MM.1S (cell line): ENCODE results near the gene FOXN1.
"Not testable (repeated sequence)": the region's sequence is repeated elsewhere in the genome, so short reads cannot be mapped to it uniquely, and the experiment has no call there.

Experiments
- DNase-seq: peaks from one replicate; pipeline ENCODE4 v3.0.0-alpha.2; 2015
- H2AFZ ChIP-seq: fragments of 300-600 bp; sonication (generic); 2 replicates; pipeline ENCODE4 v1.6.0; 2016; ENCODE audit warnings: antibody characterized with exemption, low read length
- H3F3A ChIP-seq: fragments of 300-600 bp; sonication (generic); 2 replicates; pipeline ENCODE4 v1.6.1; 2016; ENCODE audit warnings: mild to moderate bottlenecking, antibody characterized with exemption, low read length, moderate library complexity, mixed read lengths; ENCODE audit not compliant: insufficient read depth
- H3K27ac ChIP-seq: fragments of 300-600 bp; sonication (generic); 2 replicates; pipeline ENCODE4 v1.5.1; 2016; ENCODE audit warnings: mild to moderate bottlenecking, low read length
- H3K27me3 ChIP-seq: fragments of 300-600 bp; sonication (generic); replicated peaks from 2 replicates; pipeline ENCODE4 v1.6.0; 2016; ENCODE audit warnings: low read length; ENCODE audit not compliant: insufficient read depth
- H3K36me3 ChIP-seq: fragments of 300-600 bp; sonication (generic); replicated peaks from 2 replicates; pipeline ENCODE4 v1.6.1; 2016; ENCODE audit warnings: mild to moderate bottlenecking, low read length, mixed read lengths; ENCODE audit not compliant: insufficient read depth
- H3K4me1 ChIP-seq: fragments of 300-600 bp; sonication (generic); 2 replicates; pipeline ENCODE4 v1.6.1; 2016; ENCODE audit warnings: low read length, mixed read lengths
- H3K4me2 ChIP-seq: fragments of 300-600 bp; sonication (generic); 2 replicates; pipeline ENCODE4 v1.6.0; 2016; ENCODE audit warnings: low read depth, low read length
- H3K4me3 ChIP-seq: fragments of 300-600 bp; sonication (generic); 2 replicates; pipeline ENCODE4 v1.5.1; 2016; ENCODE audit warnings: low read length, mixed read lengths
- H3K79me2 ChIP-seq: fragments of 300-600 bp; sonication (generic); 2 replicates; pipeline ENCODE4 v1.6.1; 2016; ENCODE audit warnings: mixed run types, low read length, mixed read lengths
- H3K9ac ChIP-seq: fragments of 300-600 bp; sonication (generic); 2 replicates; pipeline ENCODE4 v1.6.1; 2016; ENCODE audit warnings: low read length, mixed read lengths
- H3K9me2 ChIP-seq: fragments of 300-600 bp; sonication (generic); replicated peaks from 2 replicates; pipeline ENCODE4 v1.6.1; 2016; ENCODE audit warnings: mild to moderate bottlenecking, low read length, mixed read lengths; ENCODE audit not compliant: insufficient read depth
- H3K9me3 ChIP-seq: fragments of 300-600 bp; sonication (generic); replicated peaks from 2 replicates; pipeline ENCODE4 v1.6.1; 2016; ENCODE audit warnings: mild to moderate bottlenecking, low read length, mixed read lengths; ENCODE audit not compliant: insufficient read depth
- H4K20me1 ChIP-seq: fragments of 300-600 bp; sonication (generic); 2 replicates; pipeline ENCODE4 v1.6.1; 2016; ENCODE audit warnings: mild to moderate bottlenecking, low read length, moderate library complexity, mixed read lengths; ENCODE audit not compliant: insufficient read depth
- CTCF ChIP-seq: fragments of 300-600 bp; sonication (generic); IDR thresholded peaks from 2 replicates; pipeline ENCODE4 v1.5.1; 2016; ENCODE audit warnings: antibody characterized with exemption, low read length, mixed read lengths
- EZH2 ChIP-seq: fragments of 300-600 bp; sonication (generic); optimal IDR thresholded peaks from 2 replicates; pipeline ENCODE3; 2017; ENCODE audit warnings: low read depth, mild to moderate bottlenecking, antibody characterized with exemption, low read length, mixed read lengths
- EZH2phosphoT487 ChIP-seq: fragments of 300-600 bp; sonication (generic); IDR thresholded peaks from 2 replicates; pipeline ENCODE4 v1.6.1; 2018; ENCODE audit warnings: antibody characterized with exemption, low read length

Gene FOXN1

GRCh38 chr17:28574526-28574925 is 68.4 kb downstream of the FOXN1 start:
- no peak overlapping the region for H3K4me2 ChIP-seq
- TF ChIP-seq CTCF (peak; percentile 10), EZH2 (no peak)
- H3K27me3 ChIP-seq = no peaks in the 10 kb centered on the region
- peaks cover 14% of the 10 kb centered on the region for H3K4me1 ChIP-seq
- DNase-seq = no peak
- H3K79me2 ChIP-seq = peaks cover 18% of the 10 kb centered on the region
- no peaks in the 10 kb centered on the region for H3K9me2 ChIP-seq
- H3K27ac ChIP-seq = no peak overlapping the region
- no peaks in the 10 kb centered on the region for H3K9me3 ChIP-seq
- H3K36me3 ChIP-seq = no peaks in the 10 kb centered on the region
- no peak overlapping the region for H3K9ac ChIP-seq
- H3K4me3 ChIP-seq = no peak overlapping the region
- no peak overlapping the region for H2AFZ ChIP-seq
- 0 out of 2 replicates have a peak, but pooled peaks cover 23% of the 10 kb centered on the region for H3F3A ChIP-seq
- no peaks in the 10 kb centered on the region; the same call in 1 of the 2 replicates for H4K20me1 ChIP-seq

GRCh38 chr17:28575126-28575795 is 69.1 kb downstream of the FOXN1 start:
- peaks cover 7% of the 10 kb centered on the region for H3K4me1 ChIP-seq
- no peaks in the 10 kb centered on the region for H4K20me1 ChIP-seq
- no peak overlapping the region for H3K27ac ChIP-seq
- H3K9ac ChIP-seq = no peak overlapping the region
- H3K4me3 ChIP-seq = no peak overlapping the region
- no peak overlapping the region for H3K4me2 ChIP-seq
- no peaks in the 10 kb centered on the region for H3K36me3 ChIP-seq
- no peak for DNase-seq
- H3K27me3 ChIP-seq = no peaks in the 10 kb centered on the region
- peaks cover 11% of the 10 kb centered on the region for H3K79me2 ChIP-seq
- H3F3A ChIP-seq = 0 out of 2 replicates have a peak, but pooled peaks cover 23% of the 10 kb centered on the region
- no peak overlapping the region for H2AFZ ChIP-seq
- H3K9me2 ChIP-seq = no peaks in the 10 kb centered on the region
- TF ChIP-seq CTCF = no peak; the same call in 1 of the 2 replicates
- no peak for TF ChIP-seq EZH2phosphoT487
- no peak for TF ChIP-seq EZH2
- no peaks in the 10 kb centered on the region for H3K9me3 ChIP-seq

- H3K9me3 ChIP-seq, H2AFZ ChIP-seq, H3K27me3 ChIP-seq, H3K9ac ChIP-seq, H3K27ac ChIP-seq, DNase-seq, H4K20me1 ChIP-seq, H3K36me3 ChIP-seq, H3K4me1 ChIP-seq, H3K9me2 ChIP-seq, H3K4me2 ChIP-seq, H3K4me3 ChIP-seq, H3K79me2 ChIP-seq: not testable (repeated sequence)
- 0 out of 2 replicates have a peak, but pooled peaks cover 17% of the 10 kb centered on the region for H3F3A ChIP-seq
Measured at GRCh38 chr17:28576016-28576415, 69.9 kb downstream of the FOXN1 start.

- Histone ChIP-seq H3K4me1 (peaks cover 6% of the 10 kb centered on the region), H3K4me2 (no peak within 1 kb of the TSS), H4K20me1 (no peaks in the 10 kb centered on the region), H3K36me3 (no peaks in the 10 kb centered on the region), H2AFZ (peak within 1 kb of the TSS; percentile 25; the same call in 1 of the 2 replicates), H3K4me3 (no peak within 1 kb of the TSS), H3K9me2 (no peaks in the 10 kb centered on the region), H3K27me3 (no peaks in the 10 kb centered on the region), H3K79me2 (no peaks in the 10 kb centered on the region), H3K9me3 (no peaks in the 10 kb centered on the region), H3K9ac (no peak within 1 kb of the TSS), H3K27ac (peak within 1 kb of the TSS; percentile 28; the same call in 1 of the 2 replicates), H3F3A (0 out of 2 replicates have a peak, but pooled peaks cover 14% of the 10 kb centered on the region)
- TF ChIP-seq EZH2 = no peak
- TF ChIP-seq CTCF = no peak
- TF ChIP-seq EZH2phosphoT487 = no peak
- peak; percentile 94 for DNase-seq
Measured at GRCh38 chr17:28576758-28577465, 70.8 kb downstream of the FOXN1 start, which contains the start of gene ALDOC. ALDOC (minus strand) TSS chr17:28576895; CDS start chr17:28575532, 1,363 bp downstream.
